ENCODE results near the gene SLC1A2.

GRCh38 chr11:35211952-35212351 is 207.4 kb downstream of the SLC1A2 start:
- TF ChIP-seq CTCF (IDR thresholded peaks at IDR 0.05) (no peak), POLR2A (IDR thresholded peaks at IDR 0.05) (no peak)

All from heart left ventricle (tissue), 13 donors.